Stomach (tissue), 4 donors: ENCODE measurements around the gene KISS1R.

Experiments used
- POLR2A ChIP-seq, 4 donors: fragments of 450-650 bp; IDR thresholded peaks; one replicate each; pipeline ENCODE4 v1.6.1; 2016; ENCODE audit warnings: antibody characterized with exemption in 4 of 4, control low read depth in 2 of 4, mild to moderate bottlenecking in 1 of 4, moderate library complexity in 1 of 4
- POLR2AphosphoS5 ChIP-seq, 3 donors: sonication (generic); formaldehyde crosslinking; IDR thresholded peaks; one replicate each; pipeline ENCODE4 v1.6.1; 2016; ENCODE audit warnings: antibody characterized with exemption in 3 of 3
- TF ChIP-seq, protein P1 (sequence below), 7 experiments: fragments of 450-650 bp in 4 of 7; fragments of 200-600 bp in 3 of 7; sonication (generic) in 3 of 7; IDR thresholded peaks; one replicate each; pipeline ENCODE4 v1.5.1; 2016 to 2019; ENCODE audit warnings: antibody characterized with exemption in 7 of 7, control low read depth in 2 of 7, mild to moderate bottlenecking in 1 of 7

DNA sequence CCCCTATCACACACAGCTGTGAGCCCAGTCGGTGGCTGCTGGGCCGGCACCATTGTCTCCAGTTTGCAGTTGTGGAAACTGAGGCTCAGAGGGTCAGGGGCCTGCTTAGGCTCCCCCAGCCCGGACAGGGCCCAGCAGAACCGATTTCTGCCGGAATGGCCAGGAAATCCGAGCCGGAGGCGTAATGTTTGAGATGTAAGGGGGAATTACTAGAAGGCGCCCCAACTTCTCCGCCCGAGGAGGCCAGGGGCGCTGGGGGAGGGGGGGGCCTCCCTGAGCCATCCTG, 962 bp downstream of the KISS1R start:
- TF ChIP-seq POLR2AphosphoS5 (IDR thresholded peaks at IDR 0.05) (no peak), POLR2A (IDR thresholded peaks at IDR 0.05) (no peak)
- TF ChIP-seq, protein P1, sequence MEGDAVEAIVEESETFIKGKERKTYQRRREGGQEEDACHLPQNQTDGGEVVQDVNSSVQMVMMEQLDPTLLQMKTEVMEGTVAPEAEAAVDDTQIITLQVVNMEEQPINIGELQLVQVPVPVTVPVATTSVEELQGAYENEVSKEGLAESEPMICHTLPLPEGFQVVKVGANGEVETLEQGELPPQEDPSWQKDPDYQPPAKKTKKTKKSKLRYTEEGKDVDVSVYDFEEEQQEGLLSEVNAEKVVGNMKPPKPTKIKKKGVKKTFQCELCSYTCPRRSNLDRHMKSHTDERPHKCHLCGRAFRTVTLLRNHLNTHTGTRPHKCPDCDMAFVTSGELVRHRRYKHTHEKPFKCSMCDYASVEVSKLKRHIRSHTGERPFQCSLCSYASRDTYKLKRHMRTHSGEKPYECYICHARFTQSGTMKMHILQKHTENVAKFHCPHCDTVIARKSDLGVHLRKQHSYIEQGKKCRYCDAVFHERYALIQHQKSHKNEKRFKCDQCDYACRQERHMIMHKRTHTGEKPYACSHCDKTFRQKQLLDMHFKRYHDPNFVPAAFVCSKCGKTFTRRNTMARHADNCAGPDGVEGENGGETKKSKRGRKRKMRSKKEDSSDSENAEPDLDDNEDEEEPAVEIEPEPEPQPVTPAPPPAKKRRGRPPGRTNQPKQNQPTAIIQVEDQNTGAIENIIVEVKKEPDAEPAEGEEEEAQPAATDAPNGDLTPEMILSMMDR (IDR thresholded peaks at IDR 0.05), result no peak
